GM12801 (cell line): ENCODE data around the gene RAB31.

Source experiments
- CTCF ChIP-seq: IDR thresholded peaks from one replicate; pipeline ENCODE4 v1.5.1; 2011; ENCODE audit warnings: control low read depth; ENCODE audit not compliant: insufficient read length; ENCODE audit errors: extremely low read depth

RAB31 gene

DNA sequence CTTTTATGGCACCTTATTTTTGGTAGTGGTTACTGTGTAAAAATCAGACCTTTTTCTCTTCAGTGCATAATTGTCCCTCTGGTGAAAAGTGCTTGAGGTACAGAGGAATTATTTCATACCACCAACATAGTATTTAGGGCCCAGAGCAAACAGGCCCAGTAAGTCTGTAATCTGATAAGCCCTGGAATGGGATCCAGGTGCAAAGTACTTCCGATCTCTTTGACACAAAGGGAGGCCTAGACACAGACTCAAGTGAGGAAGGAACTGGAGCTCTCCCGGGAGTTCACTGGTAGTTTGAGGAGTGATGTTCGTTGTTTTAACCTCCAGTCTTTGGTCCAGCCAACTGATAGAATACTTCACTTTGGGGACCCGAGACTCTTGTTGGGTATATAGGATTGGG lies 57.4 kb downstream of the RAB31 start:
- TF ChIP-seq CTCF: no peak

GRCh38 chr18:9766076-9766481 lies 58.0 kb downstream of the RAB31 start:
- no peak for TF ChIP-seq CTCF

DNA sequence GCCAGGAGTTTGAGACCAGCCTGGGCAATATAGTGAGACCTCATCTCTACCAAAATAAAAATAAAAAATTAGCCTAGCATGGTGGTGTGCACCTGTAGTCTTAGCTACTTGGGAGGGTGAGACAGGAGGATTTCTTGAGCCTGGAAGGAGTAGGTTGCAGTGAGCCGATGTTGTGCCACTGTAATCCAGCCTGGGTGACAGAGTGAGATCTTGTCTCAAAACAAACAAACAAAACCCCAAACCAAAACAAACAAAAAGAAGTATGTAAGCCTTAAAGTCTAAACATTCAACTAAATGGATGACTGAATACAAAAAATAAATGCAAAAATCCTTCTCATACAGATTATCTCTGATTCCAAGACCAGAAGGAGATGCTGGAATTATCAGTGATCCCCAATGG lies 58.6 kb downstream of the RAB31 start:
- no peak for TF ChIP-seq CTCF

GRCh38 chr18:9771261-9771976 lies 63.3 kb downstream of the RAB31 start:
- TF ChIP-seq CTCF: no peak

GRCh38 chr18:9771977-9772660 lies 64.0 kb downstream of the RAB31 start:
- TF ChIP-seq CTCF: no peak

DNA sequence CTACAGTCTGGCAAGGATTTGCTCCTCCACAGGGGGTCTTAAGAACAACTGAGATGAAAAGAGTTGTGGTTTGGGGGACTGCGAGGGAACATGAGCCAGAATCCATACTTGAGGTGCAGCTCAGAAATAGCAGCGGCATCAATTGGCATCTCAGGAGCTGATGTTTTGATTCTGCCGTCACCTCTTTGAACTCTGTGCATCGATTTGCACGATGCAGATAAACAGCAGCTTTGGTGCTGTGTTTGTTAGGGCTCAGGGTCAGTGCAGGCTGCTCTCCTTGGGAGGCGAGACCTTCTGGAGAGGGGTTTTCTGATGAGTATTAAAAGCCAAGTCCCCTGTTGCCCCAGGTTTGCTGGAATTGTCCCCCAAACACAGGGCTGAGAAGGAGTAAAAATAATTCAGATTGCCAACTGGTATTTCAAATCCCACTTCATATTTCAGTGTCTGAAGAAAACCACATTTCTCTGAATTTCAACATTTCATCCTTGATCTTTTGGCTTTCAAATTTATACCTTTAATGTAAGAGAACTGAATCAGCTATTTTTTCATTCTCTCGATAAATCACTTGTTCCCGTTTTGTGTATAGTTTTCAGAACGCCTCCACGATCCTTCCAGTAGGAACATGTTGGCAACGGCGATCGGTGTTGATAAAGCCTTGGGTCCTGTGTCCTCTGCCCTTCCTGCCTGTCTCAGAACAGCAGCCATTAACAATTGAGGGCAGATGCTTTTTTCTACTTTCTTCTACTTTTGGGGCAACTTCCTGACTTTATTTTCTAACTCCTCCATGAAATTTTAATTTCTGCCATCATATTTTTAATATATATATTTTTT lies 65.0 kb downstream of the RAB31 start:
- TF ChIP-seq CTCF: no peak

DNA sequence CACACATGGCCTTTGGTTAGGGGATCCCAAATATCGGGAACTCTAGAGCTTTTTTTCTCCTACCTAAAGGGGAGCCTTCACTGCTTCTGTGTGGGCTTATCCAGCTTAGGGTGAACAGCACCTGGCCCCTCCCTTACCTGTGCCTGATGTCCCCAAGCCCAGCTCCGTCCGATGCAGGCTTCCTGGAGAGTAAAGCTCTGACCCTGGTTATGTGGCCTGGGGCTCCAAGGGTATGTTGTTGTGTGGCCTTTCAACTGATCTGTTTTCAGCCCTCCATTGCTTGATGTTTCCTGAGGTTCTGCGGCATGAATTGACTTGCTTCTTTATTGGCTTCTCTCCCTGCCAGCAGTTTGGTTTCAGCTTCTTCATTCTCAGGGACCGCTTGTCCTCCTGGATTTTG lies 66.0 kb downstream of the RAB31 start:
- no peak for TF ChIP-seq CTCF
